B cell (primary cell): ENCODE data around the gene PPIL1. TPM values are rescaled to one million over a fixed set of nuclear protein-coding genes. Genes with fewer than 3 reads are reported as not detected.

Experiments used
- ATAC-seq: fragments of 200-7000 bp; cut with Tn5 transposase; one replicate; pipeline ENCODE4 v1.10.0; 2021; ENCODE audit warnings: low read depth, mild to moderate bottlenecking, moderate number of reproducible peaks, moderate library complexity
- CTCF ChIA-PET: fragments of 350-600 bp; sonication (Branson Sonifier 250); formaldehyde crosslinking; loops from one replicate; lab custom pipeline; 2021; ENCODE audit warnings: antibody characterized with exemption, inconsistent platforms; lab: Charles Lee
- POLR2A ChIA-PET: fragments of 350-600 bp; sonication (Branson Sonifier 250); formaldehyde crosslinking; loops from one replicate; lab custom pipeline; 2021; ENCODE audit warnings: antibody characterized with exemption; lab: Charles Lee
- DNase-seq: peaks from one replicate; pipeline ENCODE4 v3.0.0; 2013
- H2AFZ ChIP-seq: 2 replicates; pipeline ENCODE4 v1.6.1; 2012; ENCODE audit warnings: mild to moderate bottlenecking, low read depth, low read length; ENCODE audit not compliant: insufficient read depth, poor library complexity, severe bottlenecking
- H3K27ac ChIP-seq, 2 donors: 1 replicate in 1 of 2; 2 replicates in 1 of 2; pipeline ENCODE4 v1.5.1; 2012 to 2013; ENCODE audit warnings: low read length in 2 of 2, mild to moderate bottlenecking in 2 of 2, moderate library complexity in 1 of 2
- H3K27me3 ChIP-seq, 4 experiments: fragments of 200-600 bp in 1 of 4; sonication (generic) in 1 of 4; replicated peaks in 1 of 4; 1 replicate in 2 of 4; 2 replicates in 2 of 4; pipeline versions ENCODE4 v1.6.1 to v1.7.0; 2013 to 2016; ENCODE audit warnings: low read length in 3 of 4, mild to moderate bottlenecking in 2 of 4, mixed read lengths in 1 of 4, moderate library complexity in 1 of 4; ENCODE audit not compliant: insufficient read depth in 4 of 4, control insufficient read depth in 3 of 4; ENCODE audit errors: control extremely low read depth in 1 of 4
- H3K36me3 ChIP-seq, 2 experiments: replicated peaks in 1 of 2; 1 replicate in 1 of 2; 2 replicates in 1 of 2; pipeline versions ENCODE4 v1.6.1 to v1.7.1; 2013; ENCODE audit warnings: low read length in 1 of 2; ENCODE audit not compliant: insufficient read depth in 2 of 2, control insufficient read depth in 1 of 2; ENCODE audit errors: control extremely low read depth in 1 of 2, extremely low read depth in 1 of 2
- H3K4me1 ChIP-seq, 2 donors: fragments of 200-600 bp in 1 of 2; sonication (generic) in 1 of 2; 1 replicate in 1 of 2; 2 replicates in 1 of 2; pipeline versions ENCODE4 v1.5.1 to v1.6.1; 2013 to 2017; ENCODE audit warnings: low read length in 2 of 2; ENCODE audit not compliant: control insufficient read depth in 2 of 2, insufficient read depth in 2 of 2
- H3K4me2 ChIP-seq: replicated peaks from 2 replicates; pipeline ENCODE3; 2012; ENCODE audit warnings: mild to moderate bottlenecking, low read depth, low read length; ENCODE audit not compliant: poor library complexity, severe bottlenecking
- H3K4me3 ChIP-seq, 5 experiments: fragments of 200-600 bp in 1 of 5; sonication (generic) in 1 of 5; 1 replicate in 3 of 5; 2 replicates in 2 of 5; pipeline versions ENCODE4 v1.5.1 to v1.7.0; 2011 to 2016; ENCODE audit warnings: low read length in 4 of 5, mild to moderate bottlenecking in 4 of 5, low read depth in 2 of 5, control low read depth in 1 of 5, moderate library complexity in 1 of 5; ENCODE audit not compliant: insufficient read depth in 1 of 5; ENCODE audit errors: control extremely low read depth in 1 of 5, extremely low read depth in 1 of 5
- H3K79me2 ChIP-seq: fragments of 200-600 bp; sonication (generic); one replicate; pipeline ENCODE4 v1.6.0; 2016; ENCODE audit warnings: low read length; ENCODE audit not compliant: control insufficient read depth, insufficient read depth
- H3K9ac ChIP-seq: fragments of 200-600 bp; sonication (generic); 2 replicates; pipeline ENCODE4 v1.6.1; 2017; ENCODE audit warnings: mild to moderate bottlenecking, low read length, moderate library complexity
- H3K9me3 ChIP-seq, 3 donors: one replicate each; pipeline versions ENCODE4 v1.6.1 to v1.7.1; 2013; ENCODE audit warnings: low read length in 2 of 3; ENCODE audit not compliant: control insufficient read depth in 2 of 3, insufficient read depth in 1 of 3; ENCODE audit errors: control extremely low read depth in 1 of 3
- H4K20me1 ChIP-seq: 2 replicates; pipeline ENCODE4 v1.6.0; 2012; ENCODE audit warnings: mild to moderate bottlenecking, low read length; ENCODE audit not compliant: insufficient read depth, control insufficient read depth, poor library complexity, severe bottlenecking
- H3K27ac Mint-ChIP-seq: one replicate; pipeline ENCODE4 v1.8.0; 2021; ENCODE audit warnings: mixed read lengths
- H3K27me3 Mint-ChIP-seq: one replicate; pipeline ENCODE4 v1.8.0; 2021; ENCODE audit warnings: mixed read lengths
- H3K4me1 Mint-ChIP-seq: one replicate; pipeline ENCODE4 v1.8.0; 2021; ENCODE audit warnings: mixed read lengths
- H3K4me3 Mint-ChIP-seq: one replicate; pipeline ENCODE4 v1.8.0; 2021; ENCODE audit warnings: mixed read lengths
- H3K9me3 Mint-ChIP-seq: one replicate; pipeline ENCODE4 v1.8.0; 2022; ENCODE audit warnings: mixed read lengths; ENCODE audit not compliant: insufficient read depth
- EZH2 ChIP-seq: IDR thresholded peaks from 2 replicates; pipeline ENCODE4 v1.6.1; 2012; ENCODE audit warnings: borderline replicate concordance, low read depth, mild to moderate bottlenecking, moderate library complexity, low read length; ENCODE audit not compliant: insufficient read depth, poor library complexity, severe bottlenecking
- WGBS: methylation state at CpG from one replicate; pipeline ENCODE4 v1.1.5; 2013; ENCODE audit warnings: missing lambda C conversion rate; ENCODE audit not compliant: insufficient coverage; 5-methylcytosine and 5-hydroxymethylcytosine counted together
- intact Hi-C: fragments of 100-400 bp; cut with micrococcal nuclease; formaldehyde crosslinking; loops from one replicate; pipeline ENCODE4 v1.10.0; 2022
- polyA plus RNA-seq: library from polyadenylated mRNA; depleted of rRNA; stranded (reverse); fragments of >200 nt; gene quantifications from 2 replicates; pipeline ENCODE4 v1.2.3, GENCODE V29; 2012
- total RNA-seq, 2 donors: library from RNA; stranded (reverse); fragments of 120-200 nt in 1 of 2; gene quantifications; 1 replicate in 1 of 2; 2 replicates in 1 of 2; pipeline versions ENCODE4 v1.2.3 to v1.2.4, GENCODE V29; 2013 to 2022
- TF ChIP-seq, protein P1 (sequence below): fragments of 200-600 bp; IDR thresholded peaks from one replicate; pipeline ENCODE4 v1.8.0; 2022; ENCODE audit warnings: antibody characterized with exemption, mild to moderate bottlenecking

The PPIL1 gene
- total and polyA plus RNA-seq, 2 donors (not counting 1 experiment from before 2014, with no cell fraction given) = 2.9 to 7.0 TPM

- ChIA-PET POLR2A (no interaction called here), CTCF (interaction anchor here (1.3 kb wide), 1 partner anchor 90 kb away, joined by 3 read pairs; no protein-coding TSS in a partner anchor)
- Mint-ChIP-seq H3K27ac (no peak overlapping the region), H3K4me1 (no peaks in the 10 kb centered on the region), H3K9me3 (no peaks in the 10 kb centered on the region), H3K4me3 (no peak overlapping the region), H3K27me3 (no peaks in the 10 kb centered on the region)
- peaks cover 0 to 37% of the 10 kb centered on the region in 2 experiments for H3K36me3 ChIP-seq
- peaks cover 13% of the 10 kb centered on the region for H3K79me2 ChIP-seq
- no peak overlapping the region for H3K4me2 ChIP-seq
- no peak overlapping the region for H3K27ac ChIP-seq
- no peaks in the 10 kb centered on the region for H3K27me3 ChIP-seq
- DNase-seq (no peak), ATAC-seq (no peak)
- intact Hi-C loops = loop anchor here (10.0 kb wide), 1 partner anchor 431 kb away; no protein-coding TSS in a partner anchor
- no peak overlapping the region for H2AFZ ChIP-seq
- no peak for TF ChIP-seq EZH2
- TF ChIP-seq, protein P1, sequence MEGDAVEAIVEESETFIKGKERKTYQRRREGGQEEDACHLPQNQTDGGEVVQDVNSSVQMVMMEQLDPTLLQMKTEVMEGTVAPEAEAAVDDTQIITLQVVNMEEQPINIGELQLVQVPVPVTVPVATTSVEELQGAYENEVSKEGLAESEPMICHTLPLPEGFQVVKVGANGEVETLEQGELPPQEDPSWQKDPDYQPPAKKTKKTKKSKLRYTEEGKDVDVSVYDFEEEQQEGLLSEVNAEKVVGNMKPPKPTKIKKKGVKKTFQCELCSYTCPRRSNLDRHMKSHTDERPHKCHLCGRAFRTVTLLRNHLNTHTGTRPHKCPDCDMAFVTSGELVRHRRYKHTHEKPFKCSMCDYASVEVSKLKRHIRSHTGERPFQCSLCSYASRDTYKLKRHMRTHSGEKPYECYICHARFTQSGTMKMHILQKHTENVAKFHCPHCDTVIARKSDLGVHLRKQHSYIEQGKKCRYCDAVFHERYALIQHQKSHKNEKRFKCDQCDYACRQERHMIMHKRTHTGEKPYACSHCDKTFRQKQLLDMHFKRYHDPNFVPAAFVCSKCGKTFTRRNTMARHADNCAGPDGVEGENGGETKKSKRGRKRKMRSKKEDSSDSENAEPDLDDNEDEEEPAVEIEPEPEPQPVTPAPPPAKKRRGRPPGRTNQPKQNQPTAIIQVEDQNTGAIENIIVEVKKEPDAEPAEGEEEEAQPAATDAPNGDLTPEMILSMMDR = no peak
- no peak overlapping the region for H3K9ac ChIP-seq
- no peaks in the 10 kb centered on the region for H3K9me3 ChIP-seq
- 94% methylated on average over 7 of the region's 8 CpGs for WGBS
- H4K20me1 ChIP-seq = no peaks in the 10 kb centered on the region
- H3K4me3 ChIP-seq = no peak overlapping the region
- H3K4me1 ChIP-seq = no peaks in the 10 kb centered on the region
Measured at GRCh38 chr6:36856277-36856676, 18.3 kb downstream of the PPIL1 start.

DNA sequence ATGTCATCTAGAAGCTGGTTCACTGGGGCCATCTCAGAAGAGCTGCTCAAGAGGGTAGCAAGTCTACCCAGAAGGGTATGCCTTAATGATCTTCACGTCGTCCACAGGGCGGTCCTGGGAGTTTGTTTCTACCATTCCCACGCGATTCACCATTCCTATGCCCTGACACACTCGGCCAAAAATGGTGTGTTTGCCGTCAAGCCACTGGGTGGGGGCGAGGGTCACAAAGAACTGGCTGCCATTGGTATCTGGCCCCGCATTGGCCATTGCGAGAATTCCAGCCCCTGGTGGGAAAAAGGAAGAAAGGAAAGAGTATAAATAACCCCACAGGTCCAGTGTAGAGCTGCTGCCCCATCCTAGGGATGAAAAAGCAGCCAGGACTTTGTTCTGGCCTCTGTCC is 18.9 kb downstream of the PPIL1 start:
- no peak overlapping the region for H3K9ac ChIP-seq
- intact Hi-C loops = loop anchor here (10.0 kb wide), 1 partner anchor 431 kb away; no protein-coding TSS in a partner anchor
- H3K36me3 ChIP-seq = peaks cover 0 to 37% of the 10 kb centered on the region in 2 experiments
- no peaks in the 10 kb centered on the region for H3K9me3 Mint-ChIP-seq
- POLR2A ChIA-PET = no interaction called here
- DNase-seq (no peak), ATAC-seq (no peak)
- H4K20me1 ChIP-seq = no peaks in the 10 kb centered on the region
- CTCF ChIA-PET = no interaction called here
- no peak overlapping the region for H2AFZ ChIP-seq
- H3K27ac Mint-ChIP-seq = no peak overlapping the region
- H3K4me3 ChIP-seq = no peak overlapping the region
- H3K79me2 ChIP-seq = peaks cover 8% of the 10 kb centered on the region
- TF ChIP-seq, protein P1 = no peak
- no peak for TF ChIP-seq EZH2
- H3K27ac ChIP-seq = no peak overlapping the region
- no peaks in the 10 kb centered on the region for H3K27me3 Mint-ChIP-seq
- no peak overlapping the region for H3K4me3 Mint-ChIP-seq
- over 99% methylated on average over 10 of the region's 10 CpGs for WGBS
- no peaks in the 10 kb centered on the region for H3K4me1 Mint-ChIP-seq
- peaks cover 0 to 5% (median 4%) of the 10 kb centered on the region in 3 donors for H3K9me3 ChIP-seq
- no peaks in the 10 kb centered on the region for H3K27me3 ChIP-seq
- no peaks in the 10 kb centered on the region for H3K4me1 ChIP-seq
- H3K4me2 ChIP-seq = no peak overlapping the region
